ENCODE measurements around the gene POLN. TPM values are rescaled to one million over a fixed set of nuclear protein-coding genes. Genes with fewer than 3 reads are reported as not detected.

Gene POLN
- total RNA-seq, 1 experiment from 2014 or later = 0.10 TPM

DNA sequence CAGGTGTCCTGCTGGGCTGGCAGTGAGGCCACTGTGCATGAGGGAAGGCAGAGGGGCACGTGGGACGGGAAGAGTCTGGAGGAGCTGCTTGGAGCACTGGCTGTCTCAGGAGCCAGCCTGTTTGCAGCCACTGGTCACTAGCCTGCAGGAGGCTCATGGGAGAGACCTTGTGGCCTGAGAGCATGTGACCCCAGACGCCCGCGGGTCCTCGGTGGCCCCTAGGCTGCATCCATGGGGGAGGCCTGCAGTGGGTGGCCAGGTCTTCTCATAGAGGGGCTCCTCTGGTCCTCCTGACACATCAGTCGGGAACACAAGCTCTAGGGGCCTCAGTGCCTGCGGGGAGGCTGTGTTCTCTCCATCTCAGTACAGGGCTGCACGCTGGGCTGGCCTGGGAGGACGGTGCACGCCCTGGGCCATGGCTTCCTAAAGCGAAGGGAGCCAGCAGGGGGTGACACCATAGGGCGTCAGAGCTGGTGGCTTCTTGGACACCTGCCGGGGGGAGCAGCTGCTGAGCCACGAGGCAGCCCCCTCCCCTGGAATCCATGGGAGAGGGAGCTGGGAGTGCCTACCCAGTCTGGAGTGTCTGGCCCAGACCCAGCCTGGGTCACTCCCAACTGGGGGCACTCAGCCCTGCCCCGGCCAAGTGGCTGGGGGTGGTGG is 170.5 kb downstream of the POLN start:
- DNase-seq (ENCODE audit: low read depth) = no peak

DNA sequence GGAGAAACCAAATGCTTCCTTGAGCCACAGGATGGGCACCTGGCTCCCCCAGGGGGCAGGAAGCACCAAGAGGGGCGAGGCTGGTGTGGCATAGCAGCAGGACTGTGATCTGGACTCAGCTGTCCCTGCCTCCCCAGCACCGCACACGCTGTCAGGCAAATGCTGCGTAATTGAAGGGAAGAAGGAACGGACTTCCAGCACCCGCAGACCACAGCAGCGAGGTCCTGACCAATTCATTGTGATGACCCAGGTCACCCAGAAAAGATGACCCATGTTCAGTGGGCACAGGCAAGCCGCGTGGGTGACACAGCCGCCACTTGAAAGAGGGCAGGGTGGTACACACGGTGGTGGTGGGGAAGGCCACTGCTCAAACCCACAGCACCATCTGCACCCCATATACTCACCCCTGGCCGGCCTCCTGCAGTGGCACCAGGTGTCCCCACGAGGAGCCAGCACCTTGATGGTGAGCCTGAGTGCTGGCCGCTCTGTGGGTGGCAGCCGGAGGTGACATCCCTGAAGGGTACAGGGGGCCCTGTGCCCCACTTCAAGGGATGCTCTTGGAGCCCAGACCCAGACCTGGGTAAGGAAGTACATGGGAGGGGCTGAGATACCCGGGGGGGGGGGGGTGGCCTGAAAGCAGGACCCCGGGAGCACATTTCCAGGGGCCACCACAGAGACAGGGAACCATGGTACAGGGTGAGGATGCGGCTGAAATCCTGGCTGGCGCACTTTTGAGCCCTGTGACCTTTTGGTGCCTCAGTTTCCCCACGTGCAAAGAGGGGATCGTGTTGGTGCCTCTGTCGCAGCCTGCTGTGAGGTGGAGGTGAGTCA is 171.3 kb downstream of the POLN start:
- no peak for DNase-seq (ENCODE audit: low read depth)
- in situ Hi-C loops (cut with HindIII; ENCODE audit: low pct_unique_long_range_greater_than_20kb, low sequenced_read_pairs) = no loop called here

More for the DNA sequence above, 170.5 kb downstream of the POLN start:
- in situ Hi-C loops (cut with HindIII; ENCODE audit: low pct_unique_long_range_greater_than_20kb, low sequenced_read_pairs) = no loop called here

DNA sequence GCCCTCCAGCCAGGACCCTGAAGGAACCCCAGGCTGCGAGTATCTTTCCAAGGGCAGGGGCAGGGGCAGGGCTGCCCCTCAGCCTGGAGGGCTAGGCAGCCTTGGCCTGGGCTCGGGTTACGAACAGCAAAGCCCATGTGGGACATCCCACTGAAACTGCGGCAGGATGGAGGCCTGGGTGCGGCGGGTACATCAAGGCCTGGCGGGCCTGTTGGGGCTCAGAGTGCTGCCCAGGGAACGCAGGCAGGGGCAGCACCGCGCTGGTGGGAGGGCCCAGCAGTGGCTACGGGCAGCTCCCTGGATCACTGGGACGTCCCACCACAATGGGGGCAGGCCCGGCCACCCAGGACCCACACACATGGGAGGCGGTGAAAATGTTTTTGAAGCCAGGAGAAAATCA is 171.9 kb downstream of the POLN start:
- in situ Hi-C loops (cut with HindIII; ENCODE audit: low pct_unique_long_range_greater_than_20kb, low sequenced_read_pairs) = no loop called here
- DNase-seq (ENCODE audit: low read depth) = no peak

DNA sequence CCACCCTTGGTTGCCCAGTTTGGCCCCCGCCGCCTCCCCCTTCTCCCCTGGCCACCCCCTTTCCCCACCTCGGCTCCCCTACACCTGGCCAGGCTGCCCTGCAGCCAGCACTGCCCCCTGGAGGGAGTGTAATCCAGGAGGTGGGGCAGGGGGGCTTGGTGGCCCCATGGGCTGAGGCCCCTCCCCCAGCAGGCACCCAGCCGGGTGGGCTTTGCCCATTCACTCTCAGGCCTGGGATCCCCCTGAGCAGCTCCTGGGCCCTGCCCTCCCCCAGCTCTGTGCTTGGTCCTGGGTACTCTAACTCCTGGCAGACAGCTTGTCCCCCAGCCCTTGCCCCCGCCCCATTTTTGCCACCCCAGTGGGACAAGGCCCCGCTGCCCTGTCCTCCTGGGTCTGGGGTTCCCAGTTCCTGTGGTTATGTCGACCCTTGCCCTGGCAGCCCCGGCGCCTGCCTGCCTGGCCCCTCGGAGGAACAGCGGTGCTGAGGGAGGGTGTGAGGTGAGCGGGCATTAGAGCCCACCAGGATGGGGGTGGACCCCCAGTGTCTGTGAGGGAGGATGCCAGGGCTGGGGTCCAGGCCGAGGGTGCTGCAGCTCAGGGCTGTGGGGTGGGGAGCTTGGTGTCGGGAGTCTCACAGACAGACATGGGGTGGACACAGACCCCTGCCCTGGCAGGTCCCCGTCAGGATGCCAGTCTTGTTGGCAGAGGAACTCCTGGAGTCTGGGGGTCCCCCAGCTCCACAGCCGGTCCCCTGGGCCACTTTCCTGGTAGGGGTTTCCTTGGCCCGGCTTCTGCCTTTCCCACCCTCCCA is 172.6 kb downstream of the POLN start:
- in situ Hi-C loops (cut with HindIII; ENCODE audit: low pct_unique_long_range_greater_than_20kb, low sequenced_read_pairs) = no loop called here
- no peak for DNase-seq (ENCODE audit: low read depth)

DNA sequence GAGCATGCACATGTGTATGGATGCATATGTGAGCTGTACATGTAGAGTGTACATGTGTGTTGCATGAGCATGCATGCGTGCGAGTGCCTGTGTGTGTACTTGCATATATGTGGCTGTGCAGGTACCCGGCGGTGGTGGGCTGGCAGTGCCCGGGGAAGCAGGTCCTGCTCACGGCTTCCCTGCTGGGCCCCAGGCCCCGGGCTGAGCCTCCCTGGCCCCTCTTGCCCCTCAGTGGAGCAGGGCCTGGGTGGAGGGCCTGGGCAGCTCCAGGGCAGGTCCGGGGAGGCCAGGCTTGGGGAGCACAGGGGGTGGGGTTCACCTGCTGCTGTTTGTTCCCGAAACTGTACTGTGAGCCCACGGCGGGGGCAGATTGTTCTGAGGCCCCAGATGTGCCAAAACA is 173.4 kb downstream of the POLN start:
- in situ Hi-C loops (cut with HindIII; ENCODE audit: low pct_unique_long_range_greater_than_20kb, low sequenced_read_pairs) = no loop called here
- DNase-seq (ENCODE audit: low read depth) = no peak

DNA sequence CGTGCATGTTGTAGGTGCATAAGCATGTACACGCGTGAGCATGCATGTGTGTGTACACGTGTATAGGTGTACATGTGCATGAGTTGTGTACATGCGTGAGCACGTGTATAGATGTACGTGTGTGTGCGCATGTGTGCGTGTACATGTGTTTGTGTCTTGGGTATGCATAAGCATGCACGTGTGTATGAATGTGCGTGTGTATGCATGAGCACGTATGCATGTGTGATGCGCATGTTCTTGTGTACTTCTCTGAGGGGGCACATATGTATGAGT is 173.8 kb downstream of the POLN start:
- in situ Hi-C loops (cut with HindIII; ENCODE audit: low pct_unique_long_range_greater_than_20kb, low sequenced_read_pairs) = no loop called here

DNA sequence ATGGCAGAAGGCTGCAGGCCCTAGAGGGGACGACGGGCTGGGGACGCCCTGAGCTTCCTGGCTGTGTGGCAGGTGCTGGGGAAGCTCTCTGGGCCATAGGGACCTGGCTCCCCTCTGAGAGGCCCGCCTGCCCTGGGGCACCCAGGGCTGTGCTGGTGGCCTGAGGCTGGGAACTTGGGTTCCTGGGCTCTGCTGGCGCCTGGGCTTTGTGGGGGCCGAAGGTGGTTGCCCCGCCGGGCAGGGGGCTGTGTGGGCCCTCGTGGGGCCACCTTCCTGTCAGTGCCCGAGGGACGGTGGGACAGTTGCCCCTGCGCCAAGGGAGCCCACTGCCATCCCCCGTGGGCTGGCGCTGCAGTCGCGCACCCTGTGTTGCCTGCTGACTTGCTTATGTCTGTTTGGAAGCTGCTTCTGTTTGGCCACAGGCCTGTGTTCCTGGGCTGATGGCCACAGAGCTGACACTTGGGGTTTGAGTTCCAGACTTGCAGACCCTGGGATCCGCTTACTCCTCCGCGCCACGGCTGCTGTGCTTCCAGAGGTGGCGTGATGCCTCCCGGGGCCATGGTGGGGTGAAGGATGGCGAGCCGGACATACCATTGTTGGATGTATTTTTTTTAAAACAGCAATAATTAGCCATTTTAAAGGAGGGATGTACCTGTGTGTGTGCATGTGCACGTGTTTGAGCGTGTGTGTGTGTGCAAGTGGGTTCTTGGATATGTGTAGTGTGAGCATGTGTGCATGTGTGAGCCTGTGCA is 174.3 kb downstream of the POLN start:
- no peak for DNase-seq (ENCODE audit: low read depth)
- in situ Hi-C loops (cut with HindIII; ENCODE audit: low pct_unique_long_range_greater_than_20kb, low sequenced_read_pairs) = no loop called here

More for the DNA sequence above, 173.8 kb downstream of the POLN start:
- DNase-seq (ENCODE audit: low read depth) = no peak

DNA sequence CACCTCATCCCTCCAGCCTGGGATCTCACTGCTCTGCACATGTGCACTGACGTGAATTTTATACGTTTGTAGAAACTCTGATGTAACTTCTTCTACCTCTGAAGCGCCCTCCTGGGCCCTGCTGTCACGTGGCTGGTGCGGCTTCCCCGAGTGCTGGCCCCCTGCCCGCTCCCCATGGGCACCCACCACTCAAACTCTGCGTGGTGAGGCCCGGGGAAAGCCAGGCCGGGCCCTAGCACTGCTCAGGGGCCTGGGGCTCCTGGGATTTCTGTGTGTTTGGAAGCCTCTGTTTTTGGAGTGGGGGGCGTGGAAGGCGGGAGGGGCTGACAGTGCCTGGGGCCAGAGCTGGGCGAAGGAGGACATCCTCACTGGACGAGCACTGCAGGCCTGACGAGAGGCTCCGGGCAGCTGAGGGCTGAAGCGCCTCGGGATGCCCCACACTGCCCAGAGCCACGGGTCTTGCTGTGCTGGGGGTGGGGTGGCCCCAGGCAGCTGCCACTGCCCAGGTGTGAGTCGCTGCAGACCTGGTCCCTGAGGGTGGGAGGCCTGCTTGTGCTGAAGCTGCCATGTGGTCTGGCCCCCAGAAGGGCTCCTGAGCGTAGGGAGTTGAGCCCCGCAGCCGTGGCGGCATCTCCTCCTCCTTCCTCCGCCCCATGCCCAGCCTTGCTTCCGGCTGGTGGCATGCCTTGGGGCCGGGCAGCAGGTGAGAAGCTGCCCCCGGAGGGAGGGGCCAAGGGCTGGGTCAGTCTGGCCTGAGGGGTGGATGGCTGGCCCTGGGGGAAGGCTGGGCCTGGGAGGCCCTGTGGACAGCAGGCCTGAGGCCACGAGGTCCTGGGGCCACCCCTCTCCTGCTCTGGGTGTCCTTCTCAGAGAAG is 175.1 kb downstream of the POLN start:
- in situ Hi-C loops (cut with HindIII; ENCODE audit: low pct_unique_long_range_greater_than_20kb, low sequenced_read_pairs) = no loop called here
- no peak for DNase-seq (ENCODE audit: low read depth)

DNA sequence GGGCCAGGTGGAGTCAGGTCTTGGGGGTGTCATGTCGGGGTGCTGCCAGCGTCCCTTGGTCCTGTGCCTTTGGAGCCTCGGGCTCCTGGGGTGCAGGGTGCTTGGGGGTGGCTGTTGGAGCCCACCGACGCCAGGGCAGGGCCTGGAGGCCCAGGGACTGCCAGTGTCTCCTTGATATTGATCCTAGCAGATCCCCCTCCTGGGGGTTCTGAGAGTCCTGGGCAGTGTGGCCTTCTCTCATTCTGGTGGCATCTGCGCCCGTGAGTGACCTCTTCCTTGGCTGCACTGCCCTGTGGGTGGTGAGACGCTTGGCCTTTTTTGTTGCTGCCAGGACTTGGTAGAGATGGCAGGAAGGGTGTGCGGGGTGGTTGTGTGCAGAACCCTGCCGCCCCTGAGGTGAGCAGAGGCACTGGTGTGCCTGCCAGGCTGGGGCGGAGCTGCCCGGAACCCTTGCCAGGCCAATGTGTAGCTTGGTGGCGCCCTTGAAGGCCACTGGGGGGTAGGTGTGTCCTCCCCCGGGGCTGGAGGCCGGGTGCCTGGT is 175.8 kb downstream of the POLN start:
- no peak for DNase-seq (ENCODE audit: low read depth)
- in situ Hi-C loops (cut with HindIII; ENCODE audit: low pct_unique_long_range_greater_than_20kb, low sequenced_read_pairs) = no loop called here

DNA sequence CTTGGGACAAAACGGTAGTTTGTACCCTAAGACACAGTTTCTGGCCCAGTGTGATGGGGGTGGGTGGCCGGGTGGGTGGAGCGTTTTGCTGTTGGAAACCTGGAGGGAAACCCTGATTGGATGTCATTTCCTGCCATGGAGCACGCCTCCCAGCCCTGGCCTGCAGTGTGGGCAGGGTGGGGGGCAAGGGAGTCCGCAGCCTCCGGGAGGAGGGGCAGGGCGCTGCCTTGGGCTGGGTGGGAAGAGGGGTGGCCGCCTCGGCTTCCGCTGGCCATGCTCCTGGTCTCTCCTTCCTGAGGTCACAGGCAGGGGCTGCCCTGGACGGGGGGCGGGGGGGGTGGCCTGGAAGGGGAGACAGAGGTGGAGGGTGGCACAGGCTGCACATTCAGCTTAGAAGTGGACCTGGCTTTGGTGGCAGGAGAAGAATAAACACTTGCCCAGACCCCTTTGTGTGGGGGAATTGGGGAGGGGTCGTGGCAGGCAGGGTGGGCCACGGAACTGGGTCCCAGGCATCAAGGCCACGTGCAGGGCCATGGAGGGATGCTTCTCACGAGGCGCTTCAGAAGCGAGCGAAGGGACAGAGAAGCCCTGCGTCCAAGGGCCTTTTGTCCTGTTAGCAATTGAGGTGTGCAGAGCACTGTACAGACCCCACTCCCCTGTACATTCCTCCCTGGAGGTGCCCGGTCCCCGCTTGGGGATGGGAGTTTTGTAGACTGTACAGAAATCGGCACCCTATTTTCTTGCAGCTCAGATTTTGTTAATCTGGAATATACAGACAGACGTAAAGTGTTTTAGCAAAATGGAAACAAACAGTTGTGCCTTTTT is 176.6 kb downstream of the POLN start:
- DNase-seq (ENCODE audit: low read depth) = no peak
- in situ Hi-C loops (cut with HindIII; ENCODE audit: low pct_unique_long_range_greater_than_20kb, low sequenced_read_pairs) = no loop called here

DNA sequence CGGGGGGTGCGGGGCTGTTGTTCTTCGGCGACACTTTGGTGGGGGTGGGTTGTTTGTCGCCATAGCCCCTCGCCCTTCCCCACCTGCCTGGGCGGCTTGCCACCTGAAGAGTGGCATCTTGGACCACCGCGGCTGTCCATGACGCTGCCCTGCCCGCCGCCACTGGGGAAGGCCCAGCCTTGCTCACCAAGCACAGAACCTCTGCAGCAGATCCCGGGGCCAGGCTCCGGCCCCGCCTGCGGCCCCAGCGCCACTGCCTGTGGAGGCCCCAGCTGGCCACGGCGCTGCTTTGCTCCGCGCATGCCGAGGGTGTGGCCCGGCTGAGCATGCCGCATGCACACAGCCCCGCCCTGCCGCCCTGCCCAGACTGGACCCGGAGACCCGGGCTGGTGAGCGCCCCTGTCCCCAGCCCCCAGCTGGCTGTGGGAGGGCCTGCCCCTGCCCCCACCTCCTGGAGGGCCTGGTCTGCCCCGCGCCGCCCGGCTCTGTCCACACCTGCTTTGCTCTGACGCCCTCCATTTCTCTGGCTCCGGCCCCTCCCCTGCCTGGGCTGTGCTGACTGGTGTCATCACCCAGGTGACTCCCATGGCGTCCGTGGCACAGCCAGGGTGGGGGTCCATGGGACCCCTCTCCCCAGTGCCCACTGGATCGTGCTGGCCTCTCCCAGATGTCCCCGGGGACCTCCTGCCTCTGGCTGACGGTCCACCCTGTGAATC is 177.5 kb downstream of the POLN start:
- in situ Hi-C loops (cut with HindIII; ENCODE audit: low pct_unique_long_range_greater_than_20kb, low sequenced_read_pairs) = no loop called here
- DNase-seq (ENCODE audit: low read depth) = no peak

DNA sequence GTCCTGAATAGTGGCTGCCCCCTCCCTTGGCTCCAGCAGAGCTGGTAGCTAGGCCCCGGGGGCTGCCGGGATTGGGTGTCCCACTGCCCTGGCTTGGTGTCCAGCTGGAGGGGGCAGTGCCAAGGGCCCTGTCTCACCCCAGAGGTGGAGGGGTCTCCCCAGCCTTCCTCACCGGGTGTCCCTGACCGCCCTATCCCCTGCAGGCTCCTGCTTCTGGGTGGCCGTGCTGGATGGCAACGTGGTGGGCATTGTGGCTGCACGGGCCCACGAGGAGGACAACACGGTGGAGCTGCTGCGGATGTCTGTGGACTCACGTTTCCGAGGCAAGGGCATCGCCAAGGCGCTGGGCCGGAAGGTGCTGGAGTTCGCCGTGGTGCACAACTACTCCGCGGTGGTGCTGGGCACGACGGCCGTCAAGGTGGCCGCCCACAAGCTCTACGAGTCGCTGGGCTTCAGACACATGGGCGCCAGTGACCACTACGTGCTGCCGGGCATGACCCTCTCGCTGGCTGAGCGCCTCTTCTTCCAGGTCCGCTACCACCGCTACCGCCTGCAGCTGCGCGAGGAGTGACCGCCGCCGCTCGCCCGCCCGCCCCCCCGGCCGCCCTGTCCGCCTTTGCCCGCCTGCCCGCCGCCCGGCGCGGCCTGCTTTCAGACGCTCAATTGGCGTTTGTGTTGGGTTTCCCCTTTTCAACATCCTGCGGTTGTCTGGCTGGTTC is 178.2 kb downstream of the POLN start:
- no peak for DNase-seq (ENCODE audit: low read depth)
- in situ Hi-C loops (cut with HindIII; ENCODE audit: low pct_unique_long_range_greater_than_20kb, low sequenced_read_pairs) = no loop called here

DNA sequence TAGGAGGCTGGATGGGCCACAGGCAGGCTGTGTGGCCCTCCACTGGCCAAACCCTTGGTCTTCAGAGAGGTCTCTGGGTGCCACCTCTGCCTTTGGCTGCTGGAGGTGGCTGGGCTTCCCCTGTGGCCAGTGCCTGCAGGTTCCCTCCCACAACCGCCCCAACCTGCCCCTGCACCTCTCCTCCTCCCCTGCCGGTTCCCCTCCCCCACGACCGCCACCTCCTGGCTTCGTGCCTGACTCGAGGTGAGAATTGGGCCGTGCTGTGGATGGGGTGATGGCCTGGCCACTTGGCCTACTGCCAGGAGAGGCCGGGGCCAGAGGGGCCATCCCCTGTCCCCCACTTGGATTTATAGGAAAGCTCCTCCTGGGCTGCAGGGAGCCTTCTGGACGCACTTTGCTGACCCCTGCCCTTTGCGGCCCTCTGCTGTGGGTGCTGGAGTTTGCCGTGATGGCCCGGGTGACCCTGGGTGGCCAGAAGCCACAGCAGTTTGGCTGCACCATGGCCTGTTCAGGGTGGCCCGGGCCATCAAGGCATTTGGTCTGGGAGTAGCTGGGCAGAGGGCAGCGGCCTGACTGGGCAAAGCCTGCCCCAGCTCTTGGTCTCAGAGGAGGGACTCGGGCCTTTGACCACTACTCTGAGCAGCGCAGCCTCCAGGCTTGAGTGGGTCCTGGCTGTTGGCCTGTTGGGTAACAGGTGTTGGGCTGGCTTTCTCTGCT is 179.0 kb downstream of the POLN start:
- in situ Hi-C loops (cut with HindIII; ENCODE audit: low pct_unique_long_range_greater_than_20kb, low sequenced_read_pairs) = no loop called here
- DNase-seq (ENCODE audit: low read depth) = no peak

DNA sequence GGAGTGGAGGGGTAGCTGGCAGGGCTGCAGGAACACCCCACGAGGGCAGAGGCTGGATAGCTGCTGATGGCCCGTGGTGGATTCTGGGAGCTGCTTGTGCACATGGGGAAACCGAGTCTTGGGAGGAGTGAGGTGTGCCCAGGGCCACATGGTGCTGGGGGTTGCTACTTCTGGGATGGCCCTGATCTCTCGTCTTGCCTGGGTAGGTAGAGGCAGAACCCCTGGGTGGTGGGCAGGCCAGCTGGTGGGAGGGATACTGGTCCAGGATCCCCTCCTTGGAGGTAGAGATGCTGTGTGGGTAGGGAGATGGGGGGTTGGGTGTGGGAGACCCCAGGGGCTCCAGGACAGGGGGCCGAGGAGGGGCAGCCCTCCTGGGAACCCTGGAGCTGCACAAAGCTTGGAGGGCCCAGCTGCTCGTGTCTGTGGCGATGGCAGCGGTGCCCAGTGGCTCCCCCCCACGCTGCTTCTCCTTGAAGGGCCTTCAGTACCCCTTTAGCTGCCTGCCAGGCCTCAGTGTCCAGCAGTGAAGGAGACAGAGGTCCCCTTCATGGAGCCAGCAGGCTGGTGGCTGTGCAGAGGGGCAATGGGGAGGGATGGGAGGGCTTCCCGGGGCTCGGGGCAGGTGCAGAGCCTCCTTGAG is 179.6 kb downstream of the POLN start:
- in situ Hi-C loops (cut with HindIII; ENCODE audit: low pct_unique_long_range_greater_than_20kb, low sequenced_read_pairs) = no loop called here
- DNase-seq (ENCODE audit: low read depth) = no peak

Measured in Caki2 (cell line).